UCSD-AML1 (cell line): ENCODE measurements around the gene CREG1.

Experiments used
- DNase-seq: peaks from one replicate; lab custom pipeline; 2025; ENCODE audit not compliant: unreplicated experiment; lab: John Stamatoyannopoulos, UW

Gene CREG1

DNA sequence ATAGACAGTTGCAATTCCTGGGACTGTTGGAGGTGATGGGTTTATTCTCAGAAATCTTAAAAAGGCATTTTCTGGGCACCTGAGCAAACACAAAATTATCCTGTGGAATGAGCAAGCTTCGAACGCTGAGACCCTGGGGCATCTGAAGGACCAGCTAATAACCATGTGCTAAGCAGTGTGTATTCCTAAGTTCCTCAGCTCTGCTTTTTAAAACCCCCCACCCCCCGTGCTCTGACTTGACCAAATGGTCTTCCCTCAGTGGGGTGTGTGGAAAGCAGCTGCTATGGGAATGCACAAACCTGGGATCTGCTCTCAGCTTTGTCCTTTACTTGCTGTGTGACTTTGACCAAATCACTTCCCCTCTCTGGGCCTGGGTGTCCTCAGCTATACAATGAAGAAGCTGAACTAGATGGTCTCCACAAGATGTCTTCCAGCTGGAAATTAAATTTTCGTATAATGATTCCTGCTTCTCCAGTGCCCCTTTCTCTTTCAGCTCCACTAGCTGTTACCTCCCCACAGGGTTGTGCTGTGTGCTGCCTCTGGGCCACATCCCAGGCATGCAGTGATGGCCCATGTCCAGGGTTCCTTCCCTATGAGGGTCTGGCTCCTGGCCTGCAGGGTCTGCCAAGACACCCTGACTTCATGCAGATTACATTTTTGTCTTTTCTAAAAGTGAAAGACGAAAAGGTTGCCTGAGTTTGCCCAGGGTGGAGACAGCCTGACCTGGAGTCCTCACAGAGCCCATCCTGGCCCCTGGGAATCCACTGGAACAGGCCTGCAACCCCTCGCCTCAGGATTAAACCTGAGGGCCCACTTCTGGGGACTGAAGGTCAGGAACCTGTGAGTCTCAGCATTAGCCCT is 20.4 kb downstream of the CREG1 start:
- no peak for DNase-seq

DNA sequence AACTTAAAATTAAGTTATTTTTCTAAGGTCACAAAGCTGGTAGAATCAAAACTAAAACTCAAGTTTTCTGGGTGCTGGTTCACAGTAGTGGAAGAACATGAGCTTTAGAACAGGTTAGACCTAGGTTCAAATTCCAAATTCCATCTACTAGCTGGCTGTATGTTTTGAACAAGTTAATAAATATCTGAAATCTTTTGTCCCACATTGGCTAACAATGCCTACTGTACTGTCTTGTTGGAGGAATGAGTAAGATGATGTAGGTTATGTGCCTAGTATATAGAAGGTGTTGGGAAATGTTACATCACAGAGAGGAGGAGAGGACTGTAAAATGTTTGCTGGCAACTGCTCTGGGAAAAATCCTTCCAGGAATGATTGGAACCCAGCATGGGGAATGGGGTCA is 21.2 kb downstream of the CREG1 start:
- no peak for DNase-seq

GRCh38 chr1:167529829-167530474 is 23.6 kb downstream of the CREG1 start:
- no peak for DNase-seq

GRCh38 chr1:167528057-167528728 is 25.4 kb downstream of the CREG1 start:
- no peak for DNase-seq

DNA sequence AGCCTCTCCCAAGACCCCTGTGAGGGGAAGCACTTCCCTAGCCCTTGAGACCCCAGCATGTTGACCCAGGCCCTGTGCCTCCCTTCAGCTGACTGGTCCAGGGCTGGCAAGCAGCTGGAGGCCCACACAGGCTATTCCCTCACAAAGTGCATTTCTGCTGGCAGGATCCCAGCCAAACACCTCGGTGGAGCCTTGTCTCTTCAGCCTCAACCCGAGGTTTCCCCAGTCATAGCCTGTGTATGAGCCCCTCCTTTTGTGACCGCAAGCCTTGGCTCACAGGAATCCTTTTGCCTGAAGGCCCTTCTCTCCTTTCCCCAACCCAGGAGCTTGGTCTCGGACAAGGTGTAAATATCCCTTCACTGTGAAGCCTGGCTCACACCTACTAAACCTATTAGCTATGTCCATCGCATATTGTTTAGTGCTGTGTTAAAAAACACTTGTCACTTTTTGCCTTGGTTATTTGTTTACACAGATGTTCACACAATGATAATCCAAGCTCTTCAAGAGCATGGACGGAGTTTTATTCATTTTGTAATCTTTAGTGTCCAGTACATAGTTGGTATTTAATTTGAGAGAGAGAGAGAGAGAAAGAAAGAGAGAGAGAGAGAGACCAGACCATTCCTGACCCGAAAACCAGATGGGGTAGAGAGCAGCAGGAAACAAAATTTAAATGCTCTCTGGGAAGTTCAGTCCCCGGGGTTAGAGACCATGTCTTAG is 26.7 kb downstream of the CREG1 start:
- no peak for DNase-seq

DNA sequence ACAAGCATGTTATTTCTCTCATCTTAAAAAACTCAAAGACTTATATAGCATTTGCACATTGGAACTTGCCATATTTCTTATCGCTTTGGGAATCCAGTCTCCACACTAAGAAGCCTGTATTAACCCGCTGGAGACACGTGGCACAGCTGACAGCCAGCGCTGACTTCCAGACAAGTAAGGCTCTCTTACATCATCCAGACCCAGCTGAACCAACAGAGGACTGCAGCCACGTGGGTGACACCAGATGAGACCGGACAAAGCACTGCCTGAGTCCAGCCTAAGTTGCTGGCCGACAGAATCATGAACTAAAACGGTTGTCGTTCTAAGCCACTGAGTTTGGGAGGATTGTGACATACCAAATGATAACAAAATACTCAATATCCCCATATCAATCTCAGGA is 28.9 kb downstream of the CREG1 start:
- DNase-seq, result no peak

- no peak for DNase-seq
These were observed 31.3 kb downstream of the CREG1 start for GRCh38 chr1:167522246-167522645.

DNA sequence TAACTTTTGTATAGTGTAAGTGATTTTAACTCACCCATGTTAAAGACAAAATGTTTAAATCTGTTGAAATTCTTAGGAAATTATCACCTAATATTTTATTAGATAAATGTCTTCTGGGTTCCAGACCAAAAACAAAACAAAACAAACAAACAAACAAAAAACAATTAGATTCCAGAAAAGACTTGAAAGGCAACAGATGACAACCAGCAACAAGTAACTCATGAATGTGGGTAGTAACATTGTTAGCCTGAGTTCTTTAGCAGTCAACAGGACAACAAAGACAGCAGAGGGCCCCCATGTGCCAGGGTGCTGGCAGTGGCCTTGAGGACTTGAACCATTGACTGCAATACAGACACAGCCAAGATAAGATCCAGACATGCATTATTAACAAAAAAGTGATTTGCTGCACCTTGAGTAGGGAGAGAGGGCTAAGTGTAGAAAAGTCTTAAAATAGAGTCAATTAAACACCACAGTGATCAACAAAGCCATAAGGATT is 32.8 kb downstream of the CREG1 start:
- no peak for DNase-seq

DNA sequence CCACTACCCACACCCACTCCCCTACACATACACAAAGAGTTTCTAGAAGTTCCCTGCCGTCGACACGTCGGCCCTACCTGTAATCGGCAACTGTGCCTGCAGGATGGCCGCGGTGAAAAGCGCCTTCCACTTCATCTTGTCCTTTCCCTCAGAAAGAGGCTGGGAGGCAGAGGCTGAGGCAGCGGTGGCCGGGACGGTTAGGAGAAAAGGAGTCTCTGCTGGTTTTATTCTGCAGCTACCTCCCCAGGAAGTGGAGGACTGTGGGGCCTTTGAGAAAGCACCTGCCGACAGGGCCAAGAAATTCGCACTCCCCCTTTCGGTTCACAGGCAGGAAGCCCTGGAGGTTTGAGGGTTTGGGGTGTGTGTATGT is 35.2 kb downstream of the CREG1 start, which contains the start of gene CD247:
TSS of gene CD247 (minus strand) at position 199 of the 370 bp plus-strand sequence. CDS start at position 135, 64 bp downstream.
- no peak for DNase-seq

- DNase-seq, result no peak
These were observed 35.8 kb downstream of the CREG1 start for GRCh38 chr1:167517535-167518330.

GRCh38 chr1:167516404-167517388 is 36.9 kb downstream of the CREG1 start:
- DNase-seq, result no peak

GRCh38 chr1:167515893-167516321 is 37.7 kb downstream of the CREG1 start:
- no peak for DNase-seq

- no peak for DNase-seq
These were observed 38.1 kb downstream of the CREG1 start for GRCh38 chr1:167515461-167515860.

DNA sequence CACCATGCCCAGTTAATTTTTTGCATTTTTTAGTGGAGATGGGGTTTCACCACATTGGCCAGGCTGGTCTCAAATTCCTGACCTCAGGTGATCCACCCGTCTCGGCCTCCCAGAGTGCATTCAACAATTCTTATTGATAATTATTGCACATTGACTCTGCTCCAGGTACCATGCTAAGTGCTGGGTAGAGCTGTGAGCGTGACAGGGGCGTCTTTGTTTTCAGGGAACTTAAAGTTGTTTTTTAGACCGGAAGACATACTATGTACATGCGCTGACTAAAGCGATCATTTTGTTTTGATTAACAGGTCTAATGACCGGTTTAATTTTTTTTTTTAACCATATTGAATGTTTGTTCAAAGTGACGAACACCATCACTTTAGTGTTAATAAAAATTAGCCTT is 39.3 kb downstream of the CREG1 start:
- no peak for DNase-seq

DNA sequence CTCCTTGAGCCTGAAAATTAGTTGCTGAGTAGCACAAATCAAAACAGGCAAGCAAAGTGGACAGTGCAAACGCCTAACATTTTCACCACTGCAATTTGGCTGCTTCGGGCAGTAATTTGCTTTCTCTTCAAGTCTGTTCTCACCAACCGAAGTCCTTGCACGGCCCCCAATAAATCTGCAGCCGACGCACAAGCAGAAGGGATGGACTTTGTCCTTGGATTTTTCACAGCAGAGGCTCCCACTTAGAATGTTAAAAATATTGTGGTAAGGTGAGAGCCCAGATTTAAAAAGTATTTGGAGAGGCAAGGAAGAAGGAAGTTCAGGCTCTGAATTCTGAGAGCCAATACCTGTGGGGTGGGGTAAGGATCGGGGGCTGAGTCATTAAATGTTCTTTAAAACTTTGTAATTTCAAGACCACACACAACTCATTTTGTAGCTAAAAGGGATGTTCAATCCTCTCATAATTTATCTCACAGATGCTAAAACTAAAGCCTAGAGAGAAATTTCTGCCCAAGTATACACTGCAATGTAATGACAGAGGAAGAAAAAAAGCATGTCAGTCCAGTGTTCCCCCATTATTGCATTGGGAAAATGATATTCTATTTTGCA is 41.4 kb downstream of the CREG1 start:
- DNase-seq, result no peak

DNA sequence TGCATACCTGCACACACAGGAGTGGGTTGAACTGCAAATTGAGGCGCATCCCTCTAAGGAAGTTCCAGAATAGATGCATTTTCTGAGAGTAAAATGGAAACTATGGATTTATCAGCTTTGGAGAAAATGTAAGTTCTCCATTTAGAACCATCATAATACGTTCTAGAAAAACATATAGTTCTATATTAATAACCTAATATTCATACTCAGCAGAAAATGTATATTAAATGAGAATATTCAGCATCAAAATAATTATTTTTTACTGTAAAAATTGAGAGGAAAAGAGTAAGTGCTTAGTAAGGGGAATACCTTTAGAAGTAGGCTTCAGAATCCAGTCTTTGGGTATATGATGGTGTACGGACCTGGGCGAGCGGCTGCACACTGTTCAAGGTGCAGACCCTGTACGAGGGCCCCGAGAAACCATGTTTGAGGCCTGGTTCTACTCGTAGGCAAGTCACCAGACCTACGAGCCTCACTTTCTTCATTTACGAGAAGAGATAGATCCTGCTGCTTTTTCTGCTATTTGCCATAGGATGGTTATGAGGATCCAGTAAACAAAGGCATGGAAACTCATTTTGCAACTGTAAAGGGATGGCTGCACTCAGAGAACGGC is 42.1 kb downstream of the CREG1 start:
- no peak for DNase-seq

DNA sequence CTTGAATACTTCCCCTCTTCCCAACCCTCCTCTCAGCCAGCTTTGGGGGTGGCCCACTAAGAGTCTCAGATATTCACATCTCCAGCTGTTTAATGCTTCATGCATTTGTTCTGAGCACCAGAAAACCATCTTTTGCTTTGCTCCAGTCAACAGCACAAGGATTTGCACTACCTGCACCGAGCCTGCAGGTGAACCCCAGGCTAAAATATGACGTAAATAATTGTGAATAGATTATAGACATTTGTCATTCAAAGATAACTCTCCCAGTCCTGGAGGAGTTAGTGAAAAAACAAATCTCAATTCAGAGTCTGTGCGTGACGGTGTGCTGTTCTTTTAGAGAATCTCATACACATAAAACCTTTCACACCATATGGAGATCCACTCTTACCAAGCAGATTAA is 42.7 kb downstream of the CREG1 start:
- DNase-seq, result no peak

DNA sequence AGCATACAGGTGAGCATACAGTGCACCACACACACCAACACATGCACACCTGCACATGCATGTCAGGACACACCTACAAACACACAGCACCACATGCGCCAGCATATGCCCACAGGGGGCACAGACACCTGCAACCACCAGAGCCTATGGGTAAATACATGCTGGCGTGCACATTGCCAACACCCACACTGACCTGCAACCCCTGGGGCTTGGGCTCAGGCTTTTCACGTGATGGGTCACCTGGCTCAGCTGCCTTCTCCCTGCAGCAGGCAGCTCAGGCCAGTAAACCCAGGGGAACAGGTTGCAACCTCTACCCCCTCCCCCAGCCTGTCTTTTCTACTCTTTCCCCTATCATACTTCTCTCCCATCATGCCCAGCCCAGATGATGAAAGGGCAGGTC is 43.3 kb downstream of the CREG1 start:
- no peak for DNase-seq
